AG04449 (cell line): ENCODE results near the gene DENND5A.

ENCODE experiments used
- CTCF ChIA-PET: fragments of 350-600 bp; formaldehyde crosslinking; extraction: SDS; loops from one replicate; lab custom pipeline; 2021; ENCODE audit warnings: antibody characterized with exemption; lab: Yijun Ruan, JAX
- POLR2A ChIA-PET: fragments of 400-600, 350-600 bp; formaldehyde crosslinking; extraction: SDS; loops from one replicate; lab custom pipeline; 2020; ENCODE audit warnings: antibody characterized with exemption, inconsistent platforms; lab: Yijun Ruan, JAX
- DNase-seq: peaks from one replicate; pipeline ENCODE4 v3.0.0-alpha.2; 2010; ENCODE audit warnings: low read depth, low spot score
- H3K4me3 ChIP-seq: 2 replicates; pipeline ENCODE4 v1.5.1; 2011; ENCODE audit warnings: low read depth, mild to moderate bottlenecking, control low read depth, low read length
- CTCF ChIP-seq: IDR thresholded peaks from one replicate; pipeline ENCODE4 v1.5.1; 2011; ENCODE audit warnings: mild to moderate bottlenecking, moderate library complexity, low read length, control low read depth, inconsistent platforms; ENCODE audit not compliant: insufficient read depth; ENCODE audit errors: missing control alignments

The DENND5A gene

GRCh38 chr11:9096427-9096826, 168.7 kb downstream of the DENND5A start:
- ChIA-PET POLR2A (no interaction called here), CTCF (interaction anchor here (0.7 to 4.5 kb wide), 5 partner anchors 16 to 411 kb away, joined by 4 to 23 read pairs (median 7); no protein-coding TSS in a partner anchor)
- no peak for DNase-seq
- no peak for TF ChIP-seq CTCF
- no peak overlapping the region for H3K4me3 ChIP-seq

- no peak for DNase-seq
- TF ChIP-seq CTCF: peak; percentile 6
- ChIA-PET CTCF (interaction anchor here (1.4 to 4.5 kb wide), 5 partner anchors 17 to 412 kb away, joined by 4 to 23 read pairs (median 7); no protein-coding TSS in a partner anchor), POLR2A (no interaction called here)
- H3K4me3 ChIP-seq: no peak overlapping the region
Observed at GRCh38 chr11:9095421-9095820, 169.7 kb downstream of the DENND5A start.

- POLR2A ChIA-PET: interaction anchor here (0.6 kb wide), 1 partner anchor 19 kb away, joined by 3 read pairs; no protein-coding TSS in a partner anchor
- H3K4me3 ChIP-seq: no peak overlapping the region
- DNase-seq: no peak
- TF ChIP-seq CTCF: no peak
- CTCF ChIA-PET: interaction anchor here (1.0 to 4.5 kb wide), 4 partner anchors 11 to 412 kb away, joined by 4 to 23 read pairs (median 8); no protein-coding TSS in a partner anchor
Observed at GRCh38 chr11:9094420-9094819, 170.7 kb downstream of the DENND5A start.

- CTCF ChIA-PET: interaction anchor here (0.7 to 4.5 kb wide), 19 partner anchors 9 to 415 kb away, joined by 3 to 23 read pairs (median 4); no protein-coding TSS in a partner anchor
- no peak overlapping the region for H3K4me3 ChIP-seq
- no peak for DNase-seq
- POLR2A ChIA-PET: no interaction called here
- TF ChIP-seq CTCF: peak; percentile 24
Observed at GRCh38 chr11:9092853-9093778, 172.0 kb downstream of the DENND5A start.

GRCh38 chr11:9092072-9092471, 173.1 kb downstream of the DENND5A start:
- POLR2A ChIA-PET: no interaction called here
- H3K4me3 ChIP-seq: peak overlapping the region; percentile 41

More at GRCh38 chr11:9092072-9092471, 173.1 kb downstream of the DENND5A start:
- no peak for DNase-seq
- CTCF ChIA-PET: interaction anchor here (1.1 to 4.5 kb wide), 10 partner anchors 10 to 407 kb away, joined by 3 to 23 read pairs (median 4); no protein-coding TSS in a partner anchor
- TF ChIP-seq CTCF: no peak
